HCT116 (cell line): Measurements from ENCODE around the gene MGRN1. TPM values are rescaled to one million over a fixed set of nuclear protein-coding genes. Genes with fewer than 3 reads are reported as not detected.

Experiments
- ATAC-seq: fragments of 200-7000 bp; cut with Tn5 transposase; 2 replicates; pipeline ENCODE4 v1.9.1; 2020; ENCODE audit warnings: mild to moderate bottlenecking, moderate library complexity
- BruUV-seq: library from RNA; stranded (reverse); fragments of 400-500 nt; replicated peaks from 2 replicates; lab custom pipeline; 2021; lab: Mats Ljungman, UMichigan
- CTCF ChIA-PET: fragments of 300-600 bp; sonication (Branson Sonifier 250); formaldehyde crosslinking; loops from one replicate; lab custom pipeline; 2021; ENCODE audit warnings: antibody characterized with exemption; lab: Charles Lee
- POLR2A ChIA-PET: fragments of 300-600, 350-600 bp; sonication (Branson Sonifier 250); formaldehyde crosslinking; loops from one replicate; lab custom pipeline; 2021; ENCODE audit warnings: antibody characterized with exemption; lab: Charles Lee
- RAD21 ChIA-PET, 2 experiments: fragments of 300-600 bp; sonication (Branson Sonifier 250); formaldehyde crosslinking; loops; one replicate each; lab custom pipeline; 2023; ENCODE audit warnings: low total read pairs in 2 of 2; ENCODE audit not compliant: uncharacterized antibody in 2 of 2, unreplicated experiment in 2 of 2, low non-redundant PET in 1 of 2; lab: Charles Lee
- DNase-seq: peaks from one replicate; pipeline ENCODE4 v3.0.0-alpha.2; 2010; ENCODE audit warnings: low read depth, low spot score
- H2AFZ ChIP-seq: fragments of 200-600 bp; shearing (Covaris generic), sonication (generic); 2 replicates; pipeline ENCODE4 v1.6.1; 2017; ENCODE audit warnings: low read depth, mixed run types, mixed read lengths, antibody characterized with exemption, low read length; ENCODE audit not compliant: poor library complexity, severe bottlenecking
- H3K27ac ChIP-seq: 2 replicates; pipeline ENCODE4 v1.5.1; 2012; ENCODE audit warnings: low read depth, low read length
- H3K27me3 ChIP-seq: fragments of 200-600 bp; sonication (generic); 2 replicates; pipeline ENCODE4 v1.6.1; 2016; ENCODE audit warnings: mixed run types, low read length, mixed read lengths; ENCODE audit not compliant: insufficient read depth
- H3K36me3 ChIP-seq, 2 experiments: fragments of 200-500 bp in 1 of 2; fragments of 200-600 bp in 1 of 2; sonication (Bioruptor generic) in 1 of 2; sonication (generic) in 1 of 2; 2 replicates each; pipeline versions ENCODE4 v1.5.1 to v1.6.1; 2014 to 2016; ENCODE audit warnings: low read length in 2 of 2, inconsistent platforms in 1 of 2, mixed read lengths in 1 of 2, mixed run types in 1 of 2; ENCODE audit not compliant: insufficient read depth in 2 of 2, control insufficient read depth in 1 of 2
- H3K4me1 ChIP-seq, 2 experiments: fragments of 200-600 bp in 1 of 2; sonication (generic) in 1 of 2; 2 replicates each; pipeline versions ENCODE4 v1.5.1 to v1.6.1; 2012 to 2017; ENCODE audit warnings: low read length in 2 of 2, inconsistent platforms in 1 of 2, mild to moderate bottlenecking in 1 of 2, mixed read lengths in 1 of 2, mixed run types in 1 of 2, moderate library complexity in 1 of 2; ENCODE audit not compliant: insufficient read depth in 2 of 2, control insufficient read depth in 1 of 2
- H3K4me2 ChIP-seq: fragments of 200-600 bp; sonication (generic); 2 replicates; pipeline ENCODE4 v1.6.1; 2017; ENCODE audit warnings: mixed run types, low read length, mixed read lengths
- H3K4me3 ChIP-seq, 2 experiments: fragments of 200-600 bp in 1 of 2; sonication (generic) in 1 of 2; replicated peaks in 1 of 2; 2 replicates each; pipeline ENCODE4 v1.5.1; 2011 to 2016; ENCODE audit warnings: low read length in 2 of 2, control low read depth in 1 of 2, low read depth in 1 of 2, mild to moderate bottlenecking in 1 of 2, mixed read lengths in 1 of 2, mixed run types in 1 of 2
- H3K79me2 ChIP-seq: fragments of 200-600 bp; sonication (generic); 2 replicates; pipeline ENCODE4 v1.6.1; 2017; ENCODE audit warnings: mild to moderate bottlenecking, mixed run types, low read length, moderate library complexity, mixed read lengths; ENCODE audit not compliant: insufficient read depth
- H3K9ac ChIP-seq: fragments of 200-600 bp; sonication (generic); 2 replicates; pipeline ENCODE4 v1.6.1; 2016; ENCODE audit warnings: low read length, mixed read lengths
- H3K9me2 ChIP-seq: fragments of 200-600 bp; sonication (generic), shearing (Covaris generic); 2 replicates; pipeline ENCODE4 v1.6.1; 2017; ENCODE audit warnings: mixed run types, mild to moderate bottlenecking, moderate library complexity; ENCODE audit not compliant: insufficient read depth
- H3K9me3 ChIP-seq, 2 experiments: fragments of 200-500 bp in 1 of 2; fragments of 200-600 bp in 1 of 2; sonication (Bioruptor generic) in 1 of 2; sonication (generic) in 1 of 2; 2 replicates each; pipeline ENCODE4 v1.6.1; 2014 to 2017; ENCODE audit warnings: low read length in 2 of 2, mixed read lengths in 2 of 2, inconsistent platforms in 1 of 2, low read depth in 1 of 2, mild to moderate bottlenecking in 1 of 2, mixed run types in 1 of 2, moderate library complexity in 1 of 2; ENCODE audit not compliant: control insufficient read depth in 1 of 2, insufficient read depth in 1 of 2
- H4K20me1 ChIP-seq: fragments of 200-600 bp; sonication (generic), shearing (Covaris generic); 2 replicates; pipeline ENCODE4 v1.6.1; 2017; ENCODE audit warnings: mixed run types, mild to moderate bottlenecking, moderate library complexity; ENCODE audit not compliant: insufficient read depth
- CBX3 ChIP-seq: IDR thresholded peaks from 2 replicates; pipeline ENCODE4 v1.6.1; 2012; ENCODE audit warnings: low read depth
- EGR1 ChIP-seq: IDR thresholded peaks from 2 replicates; pipeline ENCODE4 v1.6.1; 2012; ENCODE audit warnings: low read depth
- EZH2 ChIP-seq: fragments of 200-600 bp; sonication (generic); IDR thresholded peaks from 2 replicates; pipeline ENCODE4 v1.6.1; 2017; ENCODE audit warnings: antibody characterized with exemption, mixed run types
- EZH2phosphoT487 ChIP-seq: fragments of 200-600 bp; IDR thresholded peaks from 2 replicates; pipeline ENCODE4 v1.6.1; 2018; ENCODE audit warnings: antibody characterized with exemption, borderline replicate concordance
- JUND ChIP-seq: IDR thresholded peaks from 2 replicates; pipeline ENCODE4 v1.6.1; 2012
- POLR2A ChIP-seq: IDR thresholded peaks from 2 replicates; pipeline ENCODE4 v1.7.0; 2011; ENCODE audit warnings: borderline replicate concordance; ENCODE audit not compliant: insufficient read depth, insufficient read length; ENCODE audit errors: extremely low read depth
- POLR2AphosphoS5 ChIP-seq: IDR thresholded peaks from 2 replicates; pipeline ENCODE4 v1.6.1; 2011; ENCODE audit warnings: mild to moderate bottlenecking, low read depth, low read length, moderate library complexity
- SRF ChIP-seq: IDR thresholded peaks from 2 replicates; pipeline ENCODE4 v1.6.1; 2012; ENCODE audit warnings: low read depth
- YY1 ChIP-seq: IDR thresholded peaks from 2 replicates; pipeline ENCODE4 v1.6.1; 2011; ENCODE audit warnings: low read length, low read depth, moderate library complexity, mild to moderate bottlenecking; ENCODE audit not compliant: insufficient replicate concordance; ENCODE audit errors: extremely low read depth
- ZNF274 ChIP-seq: fragments of 200-500 bp; sonication (Bioruptor generic); IDR thresholded peaks from 2 replicates; pipeline ENCODE4 v1.6.1; 2014; ENCODE audit warnings: mild to moderate bottlenecking, low read depth, low read length, inconsistent platforms
- intact Hi-C: fragments of 100-400 bp; cut with micrococcal nuclease; formaldehyde crosslinking; loops from 2 replicates; pipeline ENCODE4 v1.10.0; 2022
- total RNA-seq: library from RNA; stranded (reverse); gene quantifications from one replicate; pipeline ENCODE4 v1.2.1, GENCODE V29; 2021; ENCODE audit not compliant: unreplicated experiment
- TF ChIP-seq, protein P1 (sequence below): IDR thresholded peaks from 2 replicates; pipeline ENCODE4 v1.6.1; 2011; ENCODE audit warnings: mild to moderate bottlenecking, low read length, moderate library complexity; ENCODE audit not compliant: insufficient replicate concordance; ENCODE audit errors: extremely low read depth
- TF ChIP-seq, protein P2 (sequence below): IDR thresholded peaks from 2 replicates; pipeline ENCODE4 v1.6.1; 2012

Gene MGRN1
- total RNA-seq, 1 experiment from 2014 or later = 50.6 TPM

DNA sequence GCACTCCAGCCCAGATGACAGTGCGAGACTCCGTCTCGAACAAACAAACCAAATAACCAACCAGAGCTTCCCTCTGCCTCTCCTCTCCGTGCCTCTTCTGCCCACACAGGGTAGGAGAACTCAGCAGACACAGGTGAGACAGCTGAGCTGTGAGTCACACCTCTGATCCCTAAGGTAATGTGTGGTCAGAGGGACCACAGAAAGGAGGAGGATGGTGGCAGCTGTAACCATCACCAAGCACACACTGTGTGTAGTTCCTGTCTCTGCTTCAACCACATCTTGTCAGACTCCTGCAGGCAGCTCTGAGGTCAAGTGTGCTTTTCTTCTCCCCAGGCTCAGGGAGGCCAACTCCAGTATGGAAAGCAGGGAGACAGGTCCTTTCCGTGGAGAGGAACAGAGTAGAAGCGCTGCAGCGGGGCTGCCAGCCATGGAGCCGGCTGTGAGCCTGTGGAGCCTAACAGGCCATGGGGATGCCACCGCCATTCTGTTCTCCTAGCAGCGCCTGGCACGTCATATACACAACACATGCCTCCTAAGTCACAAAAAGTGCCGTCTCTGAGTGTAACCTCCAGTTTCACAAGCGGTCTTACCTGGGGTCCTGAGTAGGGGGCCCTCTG is 75.9 kb downstream of the MGRN1 start:
- Histone ChIP-seq H3K4me1 (no peaks in the 10 kb centered on the region), H3K36me3 (peaks cover 12 to 24% of the 10 kb centered on the region in 2 experiments; a peak in 3 of 4 replicates), H4K20me1 (no peaks in the 10 kb centered on the region), H3K9me3 (no peaks in the 10 kb centered on the region), H3K9ac (no peak overlapping the region), H3K4me3 (no peak overlapping the region), H3K27me3 (no peaks in the 10 kb centered on the region), H2AFZ (no peak overlapping the region), H3K27ac (no peak overlapping the region), H3K79me2 (no peaks in the 10 kb centered on the region), H3K9me2 (no peaks in the 10 kb centered on the region), H3K4me2 (no peak overlapping the region)
- BruUV-seq = no TSS peak
- TF ChIP-seq, protein P1, sequence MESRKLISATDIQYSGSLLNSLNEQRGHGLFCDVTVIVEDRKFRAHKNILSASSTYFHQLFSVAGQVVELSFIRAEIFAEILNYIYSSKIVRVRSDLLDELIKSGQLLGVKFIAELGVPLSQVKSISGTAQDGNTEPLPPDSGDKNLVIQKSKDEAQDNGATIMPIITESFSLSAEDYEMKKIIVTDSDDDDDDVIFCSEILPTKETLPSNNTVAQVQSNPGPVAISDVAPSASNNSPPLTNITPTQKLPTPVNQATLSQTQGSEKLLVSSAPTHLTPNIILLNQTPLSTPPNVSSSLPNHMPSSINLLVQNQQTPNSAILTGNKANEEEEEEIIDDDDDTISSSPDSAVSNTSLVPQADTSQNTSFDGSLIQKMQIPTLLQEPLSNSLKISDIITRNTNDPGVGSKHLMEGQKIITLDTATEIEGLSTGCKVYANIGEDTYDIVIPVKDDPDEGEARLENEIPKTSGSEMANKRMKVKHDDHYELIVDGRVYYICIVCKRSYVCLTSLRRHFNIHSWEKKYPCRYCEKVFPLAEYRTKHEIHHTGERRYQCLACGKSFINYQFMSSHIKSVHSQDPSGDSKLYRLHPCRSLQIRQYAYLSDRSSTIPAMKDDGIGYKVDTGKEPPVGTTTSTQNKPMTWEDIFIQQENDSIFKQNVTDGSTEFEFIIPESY = no peak
- TF ChIP-seq, protein P2, sequence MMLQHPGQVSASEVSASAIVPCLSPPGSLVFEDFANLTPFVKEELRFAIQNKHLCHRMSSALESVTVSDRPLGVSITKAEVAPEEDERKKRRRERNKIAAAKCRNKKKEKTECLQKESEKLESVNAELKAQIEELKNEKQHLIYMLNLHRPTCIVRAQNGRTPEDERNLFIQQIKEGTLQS = no peak
- TF ChIP-seq POLR2AphosphoS5 (no peak), SRF (no peak)
- ChIA-PET POLR2A (no interaction called here), RAD21 (no interaction called here), CTCF (no interaction called here)
- ATAC-seq = no peak
- intact Hi-C loops = no loop called here
- DNase-seq = no peak

DNA sequence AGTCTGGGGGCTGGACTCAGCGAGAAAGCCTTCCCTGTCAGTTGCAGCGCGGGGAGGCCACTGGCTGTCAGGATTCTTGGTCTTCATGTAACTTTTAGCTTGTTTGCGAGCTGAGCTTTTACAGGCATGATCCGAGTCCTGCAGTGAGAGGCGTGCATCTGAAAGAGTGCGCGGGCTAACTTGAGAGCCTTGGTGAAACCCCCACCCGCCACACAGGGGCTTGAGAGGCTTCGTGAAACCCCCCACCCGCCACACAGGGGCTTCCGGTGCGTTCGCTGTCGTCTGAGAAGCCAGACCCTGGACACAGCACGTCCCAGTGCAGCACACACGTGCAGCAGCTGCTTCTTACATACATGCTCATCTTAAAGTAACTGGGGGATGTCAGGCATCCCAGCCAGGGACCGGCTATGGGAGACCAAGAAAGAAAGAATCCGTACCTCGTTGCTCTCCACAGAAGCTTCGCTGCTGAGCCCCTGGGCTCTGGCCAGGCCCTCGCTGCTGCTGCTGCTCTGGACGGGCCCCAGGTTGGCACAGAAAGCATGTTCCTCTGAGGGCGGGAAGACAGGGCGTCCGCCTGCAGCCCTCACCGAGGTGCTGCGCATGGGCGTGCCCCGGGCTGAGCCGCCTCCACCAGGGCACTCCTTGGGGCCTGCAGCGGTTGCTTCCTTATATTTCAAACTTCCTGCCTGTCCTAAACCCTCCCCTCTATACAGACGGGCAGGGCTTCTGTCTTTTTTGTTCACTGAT is 76.5 kb downstream of the MGRN1 start:
- Histone ChIP-seq H3K4me3 (no peak overlapping the region), H3K27ac (no peak overlapping the region), H3K9me3 (no peaks in the 10 kb centered on the region), H3K9ac (no peak overlapping the region), H3K4me2 (no peak overlapping the region), H3K9me2 (no peaks in the 10 kb centered on the region), H3K36me3 (peaks cover 12 to 24% of the 10 kb centered on the region in 2 experiments; a peak in 3 of 4 replicates), H3K79me2 (no peaks in the 10 kb centered on the region), H4K20me1 (no peaks in the 10 kb centered on the region), H2AFZ (no peak overlapping the region), H3K4me1 (no peaks in the 10 kb centered on the region), H3K27me3 (no peaks in the 10 kb centered on the region)
- DNase-seq = no peak
- intact Hi-C loops = no loop called here
- POLR2A ChIA-PET = no interaction called here
- TF ChIP-seq, protein P1 = no peak
- TF ChIP-seq EZH2phosphoT487 (no peak), YY1 (no peak), ZNF274 (no peak), POLR2A (no peak), EGR1 (no peak), EZH2 (no peak), POLR2AphosphoS5 (no peak), JUND (no peak), CBX3 (no peak), SRF (no peak)
- RAD21 ChIA-PET = no interaction called here
- BruUV-seq = no TSS peak
- no peak for ATAC-seq
- CTCF ChIA-PET = no interaction called here
